Activated CD4-positive, alpha-beta T cell treated with anti-CD3 and anti-CD28 coated beads, Interleukin-2, amount 50 U/mL, for 4 hours (primary cell): ENCODE results near the gene RASA2.
A peak's percentile ranks its signal among the peaks of the same experiment; 100 is the strongest.

ENCODE experiments used
- DNase-seq, 2 experiments: peaks; one replicate each; pipeline ENCODE4 v3.0.0-alpha.2; 2020

Gene RASA2, protein sequence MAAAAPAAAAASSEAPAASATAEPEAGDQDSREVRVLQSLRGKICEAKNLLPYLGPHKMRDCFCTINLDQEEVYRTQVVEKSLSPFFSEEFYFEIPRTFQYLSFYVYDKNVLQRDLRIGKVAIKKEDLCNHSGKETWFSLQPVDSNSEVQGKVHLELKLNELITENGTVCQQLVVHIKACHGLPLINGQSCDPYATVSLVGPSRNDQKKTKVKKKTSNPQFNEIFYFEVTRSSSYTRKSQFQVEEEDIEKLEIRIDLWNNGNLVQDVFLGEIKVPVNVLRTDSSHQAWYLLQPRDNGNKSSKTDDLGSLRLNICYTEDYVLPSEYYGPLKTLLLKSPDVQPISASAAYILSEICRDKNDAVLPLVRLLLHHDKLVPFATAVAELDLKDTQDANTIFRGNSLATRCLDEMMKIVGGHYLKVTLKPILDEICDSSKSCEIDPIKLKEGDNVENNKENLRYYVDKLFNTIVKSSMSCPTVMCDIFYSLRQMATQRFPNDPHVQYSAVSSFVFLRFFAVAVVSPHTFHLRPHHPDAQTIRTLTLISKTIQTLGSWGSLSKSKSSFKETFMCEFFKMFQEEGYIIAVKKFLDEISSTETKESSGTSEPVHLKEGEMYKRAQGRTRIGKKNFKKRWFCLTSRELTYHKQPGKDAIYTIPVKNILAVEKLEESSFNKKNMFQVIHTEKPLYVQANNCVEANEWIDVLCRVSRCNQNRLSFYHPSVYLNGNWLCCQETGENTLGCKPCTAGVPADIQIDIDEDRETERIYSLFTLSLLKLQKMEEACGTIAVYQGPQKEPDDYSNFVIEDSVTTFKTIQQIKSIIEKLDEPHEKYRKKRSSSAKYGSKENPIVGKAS

DNA sequence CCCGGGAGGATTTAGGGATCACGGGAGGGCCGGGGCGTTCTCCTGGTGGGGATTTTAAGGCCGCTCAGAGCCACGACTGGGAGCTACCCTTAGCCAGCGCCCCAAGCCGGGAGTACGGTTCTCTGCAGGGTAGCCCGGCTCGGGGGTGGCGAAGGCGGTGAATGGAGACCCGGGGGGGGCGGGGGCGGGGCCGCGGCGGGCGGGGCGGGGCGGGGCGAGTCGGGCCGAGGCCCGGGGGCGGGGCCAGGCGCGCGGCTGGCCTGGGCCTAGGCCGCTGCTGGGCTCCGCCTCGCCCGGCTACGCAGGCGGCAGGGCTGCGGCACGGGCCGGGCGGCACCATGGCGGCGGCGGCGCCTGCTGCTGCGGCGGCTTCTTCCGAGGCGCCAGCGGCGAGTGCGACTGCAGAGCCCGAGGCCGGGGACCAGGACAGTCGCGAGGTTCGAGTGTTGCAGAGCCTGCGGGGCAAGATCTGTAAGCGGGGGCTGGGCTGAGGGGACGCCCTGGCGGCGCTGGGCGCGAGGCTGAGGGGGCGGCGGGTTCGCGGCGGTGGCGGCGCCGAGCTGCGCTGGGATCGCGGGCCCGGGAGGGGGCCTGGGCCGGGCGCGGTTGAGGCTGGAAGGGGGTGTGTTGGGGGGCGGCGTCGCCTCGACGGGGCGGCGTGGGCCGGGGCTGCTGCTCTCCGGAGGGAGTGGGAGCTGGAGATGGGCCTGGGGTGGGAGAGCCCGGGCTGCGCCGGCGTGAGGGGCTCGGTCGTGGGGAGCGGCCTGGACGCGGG lies at the start of gene RASA2:
Gene RASA2, plus strand, starts transcription at position 282 of the 775 bp plus-strand sequence. Its CDS starts 57 bp downstream, at position 339.
- peak; percentile 49 to 57 for DNase-seq

DNA sequence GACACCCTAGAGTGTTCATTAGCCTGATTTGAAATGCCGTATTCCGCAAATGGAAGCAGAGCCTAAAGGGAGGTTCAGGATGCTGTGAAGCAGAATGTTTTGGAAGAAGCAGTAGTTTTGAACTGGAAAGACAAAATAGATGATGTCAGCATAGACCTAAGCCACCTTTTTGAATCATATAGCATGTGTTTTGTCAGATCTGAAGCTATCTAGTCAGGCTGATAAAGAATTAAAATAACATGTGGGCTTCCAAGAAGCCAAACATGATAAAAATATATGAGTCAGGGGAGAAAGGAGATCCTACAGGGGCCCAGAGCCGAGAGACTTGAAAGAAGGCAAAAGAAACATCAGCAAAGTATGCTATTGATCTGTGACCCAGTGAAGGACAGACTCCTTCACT lies 47.2 kb upstream of the RASA2 start:
- no peak for DNase-seq

DNA sequence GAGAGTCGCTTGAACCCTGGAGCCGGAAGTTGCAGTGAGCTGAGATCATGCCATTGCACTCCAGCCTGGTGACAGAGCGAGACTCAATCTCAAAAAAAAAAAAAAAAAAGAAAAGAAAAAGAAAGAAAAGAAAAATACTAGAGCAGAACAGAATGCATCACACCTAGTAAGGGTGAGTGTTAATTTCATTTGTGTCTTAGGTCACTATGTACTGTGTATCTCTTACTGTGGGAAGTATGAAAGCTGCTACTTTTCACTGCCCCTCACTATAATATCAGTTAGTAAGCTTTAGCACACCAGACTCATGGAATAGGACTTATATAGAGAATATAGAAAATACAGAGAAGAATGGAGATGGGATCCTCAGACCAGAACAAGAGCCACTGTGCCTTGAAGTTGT lies 45.9 kb upstream of the RASA2 start:
- no peak for DNase-seq

DNA sequence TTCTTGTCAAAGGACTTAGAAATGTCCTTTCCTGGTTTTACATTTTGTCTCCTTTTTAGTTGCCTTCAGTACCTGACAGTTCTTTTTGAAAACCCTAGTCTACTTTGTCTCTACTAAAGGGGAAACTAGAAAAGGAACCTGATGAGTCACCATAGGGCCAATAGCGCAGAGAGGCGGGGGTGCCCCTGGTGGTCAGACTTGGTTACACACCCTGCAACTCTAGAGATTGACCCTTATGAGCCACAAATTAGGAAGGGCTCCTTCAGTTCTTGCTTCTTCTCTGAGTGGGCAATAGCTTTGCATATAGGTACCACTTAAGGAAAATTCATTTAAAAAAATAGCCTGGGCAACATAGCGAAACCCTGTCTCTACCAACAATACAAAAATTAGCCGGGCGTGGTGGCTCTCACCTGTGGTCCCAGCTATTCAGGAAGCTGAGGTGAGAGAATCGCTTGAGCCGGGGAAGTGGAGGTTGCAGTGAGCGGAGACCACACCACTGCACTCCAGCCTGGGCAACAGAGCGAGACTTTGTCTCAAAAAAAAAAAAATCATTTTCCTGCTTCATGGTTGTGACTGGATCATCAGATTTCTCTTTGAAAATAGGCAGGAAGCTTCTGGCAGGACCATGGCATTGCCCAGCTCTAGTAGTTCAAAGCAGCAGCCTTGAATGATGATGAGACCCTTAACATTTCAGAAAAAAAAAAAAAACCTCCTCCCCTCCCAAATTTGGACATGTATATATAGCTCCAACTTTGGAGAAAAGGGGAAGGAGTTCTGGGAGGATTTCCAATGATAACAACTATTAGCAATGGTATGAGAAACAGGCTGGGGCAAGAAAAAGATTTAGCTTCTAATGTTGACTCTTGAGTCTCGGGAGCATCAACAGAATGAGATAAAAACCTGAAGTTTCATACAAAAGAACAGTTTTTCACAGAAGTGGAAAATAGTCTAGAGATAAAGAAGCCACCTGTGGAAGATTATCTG lies 45.2 kb upstream of the RASA2 start:
- peak; percentile 78 to 80 for DNase-seq

DNA sequence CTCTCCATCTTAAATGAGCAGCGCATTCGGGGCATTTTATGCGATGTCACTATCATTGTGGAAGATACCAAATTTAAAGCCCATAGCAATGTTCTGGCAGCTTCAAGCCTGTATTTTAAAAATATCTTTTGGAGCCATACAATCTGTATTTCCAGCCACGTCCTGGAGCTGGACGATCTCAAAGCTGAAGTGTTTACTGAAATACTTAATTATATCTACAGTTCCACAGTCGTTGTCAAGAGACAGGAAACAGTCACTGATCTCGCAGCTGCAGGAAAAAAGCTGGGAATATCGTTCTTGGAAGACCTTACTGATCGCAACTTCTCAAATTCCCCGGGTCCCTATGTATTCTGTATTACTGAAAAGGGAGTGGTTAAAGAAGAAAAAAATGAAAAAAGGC lies 44.4 kb upstream of the RASA2 start:
- DNase-seq, result no peak

DNA sequence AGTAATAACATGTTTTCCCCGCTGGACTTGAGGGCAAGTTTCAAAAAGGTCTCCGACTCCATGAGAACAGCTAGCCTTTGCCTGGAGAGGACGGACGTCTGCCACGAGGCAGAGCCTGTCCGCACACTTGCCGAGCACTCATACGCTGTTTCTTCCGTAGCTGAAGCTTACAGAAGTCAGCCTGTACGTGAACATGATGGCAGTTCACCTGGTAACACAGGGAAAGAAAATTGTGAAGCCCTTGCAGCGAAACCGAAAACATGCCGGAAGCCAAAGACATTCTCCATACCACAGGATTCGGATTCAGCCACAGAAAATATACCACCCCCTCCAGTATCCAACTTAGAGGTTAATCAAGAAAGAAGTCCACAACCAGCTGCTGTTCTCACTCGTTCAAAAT lies 43.9 kb upstream of the RASA2 start:
- no peak for DNase-seq

DNA sequence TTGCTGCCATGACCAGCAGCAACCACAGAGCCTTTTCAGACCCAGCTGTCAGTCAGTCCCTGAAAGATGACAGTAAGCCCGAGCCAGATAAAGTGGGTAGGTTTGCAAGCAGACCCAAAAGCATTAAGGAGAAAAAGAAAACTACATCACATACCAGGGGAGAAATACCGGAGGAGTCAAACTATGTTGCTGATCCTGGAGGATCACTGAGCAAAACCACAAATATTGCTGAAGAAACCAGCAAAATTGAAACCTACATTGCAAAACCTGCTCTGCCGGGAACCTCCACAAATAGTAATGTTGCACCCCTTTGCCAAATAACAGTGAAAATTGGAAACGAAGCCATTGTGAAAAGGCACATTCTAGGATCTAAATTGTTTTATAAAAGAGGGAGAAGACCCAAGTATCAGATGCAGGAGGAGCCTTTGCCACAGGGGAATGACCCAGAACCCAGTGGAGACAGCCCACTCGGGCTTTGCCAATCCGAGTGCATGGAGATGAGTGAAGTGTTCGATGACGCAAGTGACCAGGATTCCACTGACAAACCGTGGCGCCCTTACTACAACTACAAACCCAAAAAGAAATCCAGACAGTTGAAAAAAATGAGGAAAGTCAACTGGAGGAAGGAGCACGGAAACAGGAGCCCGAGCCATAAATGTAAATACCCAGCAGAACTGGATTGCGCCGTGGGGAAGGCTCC lies 42.1 kb upstream of the RASA2 start:
- DNase-seq, result no peak

DNA sequence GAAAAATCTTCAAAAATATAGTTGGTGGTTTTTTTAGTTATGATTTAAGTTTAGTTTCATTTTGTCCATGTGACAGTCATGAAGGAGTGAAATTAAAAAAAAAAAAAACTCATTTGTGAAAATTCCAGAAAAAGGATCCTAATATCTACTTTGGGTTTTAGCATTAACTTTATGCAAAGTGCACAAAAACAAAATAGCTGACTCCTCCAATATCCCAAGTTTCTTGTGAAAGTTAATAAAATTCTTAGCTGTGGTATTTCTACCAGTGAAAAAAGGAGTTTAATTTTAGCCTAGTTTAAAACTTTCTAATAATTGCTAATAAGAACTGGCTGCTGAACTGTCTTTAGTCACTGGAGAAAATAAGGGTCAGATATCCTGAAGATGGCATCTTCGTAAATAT lies 40.8 kb upstream of the RASA2 start:
- no peak for DNase-seq

DNA sequence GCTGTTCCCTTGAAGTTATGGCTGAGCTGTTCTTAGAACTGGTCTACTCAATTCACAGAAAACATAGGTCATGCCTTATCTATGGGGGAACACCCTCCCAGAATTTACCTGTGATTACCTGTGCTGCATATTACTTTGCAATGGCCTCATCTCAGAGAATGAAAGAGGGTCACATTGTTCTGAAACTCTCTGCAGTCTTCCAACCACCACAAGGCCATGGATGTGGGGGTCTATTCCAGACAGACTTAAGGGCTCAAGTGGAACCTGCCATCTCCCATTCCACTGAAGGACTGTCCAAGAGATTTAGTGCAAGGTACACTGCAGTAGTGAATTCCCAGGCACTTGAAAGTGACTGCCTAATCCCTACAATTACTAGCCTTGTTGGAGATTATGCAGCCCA lies 40.1 kb upstream of the RASA2 start:
- DNase-seq, result no peak

DNA sequence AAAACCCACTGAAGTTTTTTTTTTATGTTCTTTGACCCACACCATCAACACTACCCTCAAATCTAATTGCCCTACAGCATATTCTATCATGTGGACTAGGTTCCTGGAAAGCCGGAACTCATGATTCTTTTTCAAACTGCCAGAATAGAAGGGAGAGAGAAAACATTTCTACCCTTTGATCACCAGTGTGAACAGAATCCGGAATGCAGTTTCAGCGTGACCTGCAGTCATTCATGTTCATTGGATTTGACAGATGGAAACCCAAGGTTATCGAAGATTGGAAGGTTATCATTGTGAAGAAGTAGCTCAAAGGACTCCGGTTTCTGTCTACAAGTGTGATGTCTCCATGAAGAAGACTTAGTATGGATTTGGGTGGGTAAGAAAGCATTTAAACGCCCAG lies 39.4 kb upstream of the RASA2 start:
- no peak for DNase-seq

DNA sequence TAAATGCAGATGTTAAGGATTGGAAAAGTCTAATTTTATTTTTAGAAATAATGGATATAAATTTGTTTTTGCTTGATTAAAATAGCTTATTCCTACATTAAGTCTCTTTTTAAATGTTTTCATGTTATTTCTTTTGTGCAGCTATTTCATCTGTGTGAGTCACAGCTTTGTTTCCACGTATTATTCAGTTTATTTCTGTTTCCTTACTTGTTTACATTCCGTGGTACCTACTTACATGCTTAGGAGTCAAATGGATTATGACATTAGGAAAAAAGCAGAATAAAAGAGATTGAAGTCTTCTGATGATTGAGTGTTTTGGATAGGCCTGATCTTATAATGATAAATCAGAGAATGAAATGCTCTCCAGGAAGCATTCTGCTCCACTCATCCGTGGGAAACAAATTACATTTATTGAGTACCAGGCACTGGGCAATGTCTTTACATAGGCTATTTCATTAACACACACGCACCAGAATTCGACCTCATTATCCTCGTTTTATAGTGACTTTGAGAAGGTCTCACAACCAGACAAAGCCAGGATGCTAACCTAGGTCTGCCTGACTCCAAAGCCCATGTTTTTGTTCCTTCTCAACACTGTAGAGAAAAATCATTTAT lies 38.1 kb upstream of the RASA2 start:
- no peak for DNase-seq

DNA sequence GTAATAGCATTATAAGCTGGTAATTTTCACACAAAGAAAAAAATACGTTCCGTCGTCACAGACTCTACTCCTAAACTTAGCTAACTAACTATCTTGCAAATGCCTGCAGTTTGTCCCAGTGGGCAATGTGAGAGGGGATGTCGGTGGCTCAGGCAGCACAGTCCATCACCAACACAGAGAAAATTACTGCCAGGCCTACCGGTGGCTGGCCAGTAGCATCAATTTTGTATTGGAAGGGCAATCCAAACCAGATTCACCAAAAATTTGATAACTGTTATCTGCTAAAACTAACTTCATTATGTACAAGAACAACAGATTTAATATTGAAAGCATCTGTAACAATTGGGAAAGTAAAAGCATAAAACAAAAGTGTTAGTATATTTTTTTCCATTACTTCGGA lies 37.4 kb upstream of the RASA2 start:
- DNase-seq, result no peak

DNA sequence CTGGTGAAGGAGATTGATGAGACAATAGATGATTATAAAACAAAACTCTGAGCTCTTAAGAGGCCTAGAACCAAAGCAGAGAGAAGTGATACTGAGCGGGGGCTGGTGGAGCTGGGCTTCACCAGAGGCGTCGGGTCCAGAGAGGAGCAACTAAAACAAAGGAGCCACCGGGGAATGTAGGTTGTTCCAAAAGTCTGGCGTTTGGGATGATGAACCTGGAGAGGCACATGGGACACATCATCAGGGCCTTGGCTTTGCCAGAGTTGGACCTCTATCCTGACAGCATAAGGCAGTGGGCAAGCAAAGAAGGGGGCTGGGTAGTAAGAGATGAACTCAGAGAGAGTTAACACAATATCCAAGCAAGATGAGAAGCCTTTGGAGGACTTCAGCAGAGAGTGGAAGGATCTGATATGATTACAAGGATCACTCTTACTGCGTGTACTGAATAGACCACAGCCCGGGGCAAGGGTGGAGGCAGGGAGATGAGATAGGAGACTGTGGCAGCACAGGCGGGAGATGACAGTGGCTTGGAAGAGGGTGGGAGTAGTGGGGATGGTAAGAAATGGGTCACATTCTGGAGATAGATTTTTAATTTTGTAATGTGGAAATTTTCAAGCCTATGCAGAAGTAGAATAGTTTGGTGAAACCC lies 36.0 kb upstream of the RASA2 start:
- DNase-seq, result no peak

DNA sequence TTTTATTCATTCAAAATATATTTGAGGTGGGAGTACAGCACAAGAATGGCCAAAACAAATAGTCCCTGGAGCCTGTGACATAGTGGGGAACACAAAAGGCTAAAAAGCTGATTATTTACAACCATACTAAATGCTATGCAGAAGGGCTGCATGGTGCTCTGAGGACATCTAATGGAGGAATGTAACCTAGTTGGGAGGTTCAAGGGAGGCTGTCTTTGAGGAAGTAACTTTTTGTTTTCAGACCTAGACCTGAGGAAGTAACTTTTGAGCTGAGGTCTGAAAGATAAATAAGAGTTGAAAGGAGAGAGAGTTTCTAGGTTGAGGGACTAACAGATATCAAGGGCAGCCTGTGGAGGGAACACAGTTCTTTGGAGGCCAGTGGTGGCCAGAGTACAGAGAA lies 34.8 kb upstream of the RASA2 start:
- DNase-seq, result peak; percentile 20 to 24

DNA sequence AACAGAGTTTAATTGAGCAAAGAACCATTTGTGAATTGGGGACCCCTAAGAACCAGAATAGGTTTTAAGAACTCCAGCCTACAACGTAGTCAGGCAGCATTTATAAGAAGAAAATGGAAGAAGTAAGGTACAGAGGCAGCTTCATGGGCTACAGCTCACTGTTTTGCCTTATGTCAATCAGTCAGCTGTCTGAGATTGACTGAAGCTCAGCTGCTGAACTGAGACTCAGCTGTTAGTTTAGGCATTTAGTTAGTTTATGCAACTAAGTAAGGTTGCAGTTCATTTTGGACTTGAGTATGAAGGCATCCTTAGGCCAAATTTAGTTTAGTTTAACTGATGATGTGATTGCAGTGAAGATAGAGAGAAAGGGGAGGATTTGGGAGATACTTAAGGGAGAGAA lies 34.1 kb upstream of the RASA2 start:
- DNase-seq, result no peak

DNA sequence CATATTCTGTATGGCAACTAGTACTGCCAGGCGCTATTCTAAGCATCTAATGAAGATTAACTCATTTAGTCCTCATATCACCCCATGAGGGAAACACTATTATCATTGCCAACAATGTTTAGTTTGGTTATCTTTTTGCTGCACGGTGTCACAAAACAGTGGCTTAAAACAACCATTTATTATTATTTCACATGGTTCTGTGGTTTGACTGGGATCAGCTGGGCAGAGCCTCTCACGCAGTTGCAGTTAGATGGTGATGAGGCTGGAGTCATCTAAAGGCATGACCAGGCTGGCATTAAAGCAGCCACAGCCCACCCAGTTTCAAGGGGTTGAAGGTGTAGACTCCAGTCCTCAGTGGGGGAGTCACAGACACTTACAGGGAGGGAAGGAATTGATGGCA lies 32.8 kb upstream of the RASA2 start:
- no peak for DNase-seq

DNA sequence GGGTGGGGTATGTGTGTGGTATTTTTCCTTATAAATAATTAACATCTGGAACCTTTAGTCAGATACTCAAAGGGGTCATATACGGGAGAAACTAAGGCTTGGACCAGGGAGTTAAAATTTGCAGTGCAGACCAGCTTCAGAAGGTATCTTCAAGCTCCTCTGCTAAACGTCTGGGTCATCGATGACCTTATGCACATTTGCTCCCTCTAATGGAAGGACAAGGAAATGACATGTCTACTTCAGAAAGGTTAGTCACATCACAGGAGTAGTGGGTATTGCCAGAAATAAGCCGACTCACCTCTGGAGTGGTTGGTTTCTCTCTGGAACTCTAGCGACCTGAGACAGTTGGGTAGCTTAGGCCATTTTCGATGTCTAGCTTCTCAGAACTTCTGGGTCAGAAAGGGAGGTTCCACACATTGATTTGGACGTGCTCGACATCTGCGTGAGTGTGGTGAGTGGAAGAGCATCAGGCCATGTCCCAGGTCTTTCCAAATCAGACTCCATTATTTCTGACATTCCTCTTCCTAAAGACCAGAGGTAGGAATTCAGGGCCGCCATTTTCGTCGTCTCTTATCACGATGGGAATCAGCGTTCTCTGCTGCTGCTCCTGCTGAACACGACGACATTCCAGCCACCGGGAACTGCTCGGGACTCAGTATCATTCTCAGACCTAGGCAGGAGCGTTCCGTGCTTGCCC lies 31.8 kb upstream of the RASA2 start:
- DNase-seq, result no peak

DNA sequence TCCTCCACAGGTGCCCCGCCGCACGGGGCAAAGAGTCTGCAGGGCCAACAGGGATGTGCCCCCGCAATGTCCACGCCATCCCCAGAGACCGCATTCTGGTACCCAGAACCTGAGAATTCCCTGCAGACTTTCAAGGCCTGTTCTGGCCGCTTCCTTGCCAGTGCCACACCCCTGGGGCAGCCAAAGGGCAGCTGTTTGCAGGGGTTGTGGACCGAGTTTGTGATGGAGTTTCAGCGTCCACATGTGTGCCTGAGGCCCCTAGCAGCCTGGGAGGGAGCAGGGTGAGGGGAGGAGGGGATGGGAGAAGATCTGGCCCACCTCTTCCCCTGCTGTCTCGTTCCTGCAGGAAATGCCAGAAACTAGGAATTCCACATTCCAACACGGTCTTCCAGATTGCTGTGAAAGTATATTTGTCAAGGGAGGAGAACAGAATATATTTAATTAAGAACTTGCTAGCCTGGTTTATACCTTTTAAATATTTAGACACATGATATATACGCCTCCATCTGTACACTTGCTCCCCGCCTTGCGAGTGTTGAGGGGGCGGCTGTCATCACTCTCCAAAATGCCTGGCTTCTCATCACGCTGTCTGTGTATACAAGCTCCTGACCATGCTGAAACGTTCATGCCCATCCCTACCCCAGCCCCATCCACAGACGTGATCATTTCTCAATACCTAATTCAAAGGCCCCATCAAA lies 31.1 kb upstream of the RASA2 start:
- no peak for DNase-seq

DNA sequence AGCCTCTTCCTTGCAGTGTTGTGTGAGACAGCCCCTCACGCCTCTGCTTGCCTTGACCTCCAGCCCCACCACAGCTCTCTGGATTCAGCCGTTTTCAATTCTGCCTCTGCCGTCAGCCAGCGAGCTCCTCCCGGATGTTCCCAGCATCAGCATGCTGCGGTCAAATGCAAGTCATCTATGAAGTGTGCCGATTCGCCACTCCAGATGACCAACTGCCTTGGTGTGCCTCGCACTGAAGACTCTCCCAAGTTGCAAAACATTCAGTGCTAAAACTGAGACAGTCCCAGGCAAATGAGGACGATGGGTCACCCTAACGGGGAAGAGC lies 30.6 kb upstream of the RASA2 start:
- no peak for DNase-seq
